DND-41 (cell line): Measurements from ENCODE around the gene SLC2A10.
A peak's percentile ranks its signal among the peaks of the same experiment; 100 is the strongest.

Experiments
- ATAC-seq: fragments of 200-7000 bp; cut with Tn5 transposase; 3 replicates; pipeline ENCODE4 v1.9.1; 2021; ENCODE audit warnings: low read depth; ENCODE audit not compliant: insufficient read depth
- DNase-seq: peaks from one replicate; pipeline ENCODE4 v3.0.0-alpha.2; 2020
- H2AFZ ChIP-seq: 2 replicates; pipeline ENCODE4 v1.6.0; 2012; ENCODE audit warnings: low read depth, low read length
- H3K27ac ChIP-seq: 2 replicates; pipeline ENCODE4 v1.5.1; 2012; ENCODE audit warnings: low read length, inconsistent platforms
- H3K27me3 ChIP-seq: fragments of 200-600 bp; sonication (generic); 2 replicates; pipeline ENCODE4 v1.6.0; 2012; ENCODE audit warnings: low read length, mild to moderate bottlenecking, inconsistent platforms; ENCODE audit not compliant: insufficient read depth, poor library complexity
- H3K36me3 ChIP-seq: 2 replicates; pipeline ENCODE4 v1.5.1; 2012; ENCODE audit warnings: low read length, inconsistent platforms; ENCODE audit not compliant: insufficient read depth
- H3K4me1 ChIP-seq: 2 replicates; pipeline ENCODE4 v1.5.1; 2012; ENCODE audit warnings: mild to moderate bottlenecking, low read length; ENCODE audit not compliant: insufficient read depth
- H3K4me2 ChIP-seq: 2 replicates; pipeline ENCODE4 v1.6.0; 2012; ENCODE audit warnings: mild to moderate bottlenecking, moderate library complexity, low read length, inconsistent platforms; ENCODE audit not compliant: insufficient read depth
- H3K4me3 ChIP-seq, 2 experiments: fragments of 200-600 bp in 1 of 2; shearing (Covaris generic) in 1 of 2; 2 replicates each; pipeline ENCODE4 v1.5.1; 2012 to 2016; ENCODE audit warnings: inconsistent platforms in 2 of 2, low read length in 2 of 2, mild to moderate bottlenecking in 2 of 2, low read depth in 1 of 2, moderate library complexity in 1 of 2
- H3K79me2 ChIP-seq: 2 replicates; pipeline ENCODE4 v1.6.0; 2012; ENCODE audit warnings: low read length, inconsistent platforms; ENCODE audit not compliant: insufficient read depth
- H3K9ac ChIP-seq: 2 replicates; pipeline ENCODE4 v1.6.0; 2012; ENCODE audit warnings: low read depth, mild to moderate bottlenecking, inconsistent platforms, low read length, moderate library complexity
- H3K9me3 ChIP-seq: 2 replicates; pipeline ENCODE4 v1.5.1; 2012; ENCODE audit warnings: low read length, moderate library complexity, mild to moderate bottlenecking, inconsistent platforms; ENCODE audit not compliant: insufficient read depth, severe bottlenecking
- H4K20me1 ChIP-seq: 2 replicates; pipeline ENCODE4 v1.6.0; 2012; ENCODE audit warnings: low read length; ENCODE audit not compliant: insufficient read depth
- CTCF ChIP-seq: IDR thresholded peaks from 2 replicates; pipeline ENCODE4 v1.5.1; 2012; ENCODE audit warnings: borderline replicate concordance, low read length, moderate library complexity, mild to moderate bottlenecking; ENCODE audit not compliant: poor library complexity, severe bottlenecking; ENCODE audit errors: extremely low read depth
- EZH2 ChIP-seq: IDR thresholded peaks from 3 replicates; pipeline ENCODE4 v1.6.1; 2012; ENCODE audit warnings: borderline replicate concordance, low read depth, mild to moderate bottlenecking, moderate library complexity, low read length, inconsistent platforms; ENCODE audit not compliant: severe bottlenecking

The SLC2A10 gene

GRCh38 chr20:46681032-46681854 is 28.2 kb upstream of the SLC2A10 start:
- ATAC-seq = peak; percentile 72
- peak; percentile 67 for DNase-seq

DNA sequence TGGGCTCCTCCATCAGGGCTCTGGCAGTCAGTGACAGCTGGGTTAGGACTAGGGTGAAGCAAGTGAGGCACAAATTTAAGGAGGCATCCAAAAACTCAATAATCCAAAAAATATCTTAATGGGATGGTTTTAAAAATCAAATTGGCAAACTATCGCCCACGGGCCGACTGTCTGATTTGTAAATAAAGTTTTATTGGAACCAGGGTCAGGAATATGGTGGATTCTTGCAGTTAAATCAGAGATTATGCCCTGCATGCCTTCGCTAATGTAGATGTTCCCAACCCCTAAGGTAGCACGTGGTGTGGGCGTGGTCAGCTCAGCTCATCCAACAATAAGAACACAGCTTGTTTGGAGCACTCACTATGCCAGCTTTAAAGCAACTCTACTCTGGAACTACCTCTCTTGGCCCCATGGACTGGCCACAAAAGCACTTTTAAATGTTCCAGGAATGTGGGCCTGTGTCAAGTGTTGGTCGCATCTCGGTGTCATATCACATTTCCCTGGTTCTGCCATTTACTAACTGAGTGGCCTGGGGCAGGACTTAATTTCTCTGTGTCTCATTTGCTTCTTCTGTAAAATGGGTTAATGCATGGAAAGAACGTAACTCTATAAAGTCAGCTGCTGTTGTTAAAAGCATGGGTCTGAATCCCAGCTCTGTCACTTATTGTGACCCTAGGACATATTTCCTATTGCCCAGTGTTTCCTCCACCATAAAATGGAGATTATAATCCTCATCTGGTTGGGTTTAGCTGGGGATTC is 27.2 kb upstream of the SLC2A10 start:
- Histone ChIP-seq H3K79me2 (peaks cover 35% of the 10 kb centered on the region), H3K9ac (no peak overlapping the region), H3K9me3 (no peaks in the 10 kb centered on the region), H3K4me2 (no peak overlapping the region), H4K20me1 (peaks cover 60% of the 10 kb centered on the region), H3K27me3 (no peaks in the 10 kb centered on the region), H2AFZ (no peak overlapping the region), H3K27ac (no peak overlapping the region), H3K4me1 (peaks cover 9% of the 10 kb centered on the region), H3K4me3 (no peak overlapping the region), H3K36me3 (peaks cover 44% of the 10 kb centered on the region)
- DNase-seq (no peak), ATAC-seq (no peak)
- TF ChIP-seq CTCF (no peak), EZH2 (no peak)

More at GRCh38 chr20:46681032-46681854, 28.2 kb upstream of the SLC2A10 start:
- Histone ChIP-seq H3K9me3 (no peaks in the 10 kb centered on the region), H3K27me3 (no peaks in the 10 kb centered on the region), H3K36me3 (peaks cover 34% of the 10 kb centered on the region), H2AFZ (no peak overlapping the region), H3K79me2 (peaks cover 25% of the 10 kb centered on the region), H3K4me1 (no peaks in the 10 kb centered on the region), H3K27ac (no peak overlapping the region), H3K4me3 (no peak overlapping the region), H3K4me2 (no peak overlapping the region), H3K9ac (no peak overlapping the region), H4K20me1 (peaks cover 50% of the 10 kb centered on the region)
- TF ChIP-seq CTCF = peak; percentile 85
- no peak for TF ChIP-seq EZH2

DNA sequence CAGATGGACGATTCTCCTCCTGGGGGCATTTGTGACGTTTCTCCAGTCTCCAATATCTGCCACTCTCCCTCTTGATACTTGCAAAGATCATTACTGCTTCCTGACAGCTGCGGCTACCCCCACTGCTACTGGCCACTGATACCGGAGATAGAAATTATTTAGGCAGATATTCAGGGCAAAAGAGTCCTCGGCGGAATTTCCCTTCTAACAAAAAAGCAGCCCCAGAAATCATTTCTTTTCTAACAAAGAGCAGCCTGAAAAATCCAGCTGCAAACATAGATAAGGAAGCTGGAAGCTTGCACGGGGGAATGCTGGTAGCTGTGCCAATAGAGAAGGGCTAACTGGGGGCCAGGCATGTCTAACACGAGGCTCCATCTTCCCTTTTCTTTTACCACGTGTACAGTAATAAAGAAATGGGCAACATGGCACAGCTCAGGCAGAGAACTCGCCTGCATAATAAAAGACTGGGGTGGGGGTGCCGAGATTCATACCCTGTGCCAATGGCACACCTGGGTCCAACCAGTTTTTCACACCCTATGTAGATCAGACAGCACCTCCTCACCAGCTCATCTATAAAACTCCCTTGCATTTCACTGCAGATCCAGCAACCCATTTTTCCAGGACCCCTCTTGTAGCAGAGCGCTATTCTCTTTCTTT is 26.3 kb upstream of the SLC2A10 start:
- Histone ChIP-seq H3K27ac (no peak overlapping the region), H3K4me2 (no peak overlapping the region), H4K20me1 (peaks cover 69% of the 10 kb centered on the region), H3K4me1 (peaks cover 18% of the 10 kb centered on the region), H3K36me3 (peaks cover 46% of the 10 kb centered on the region), H3K9ac (no peak overlapping the region), H3K27me3 (no peaks in the 10 kb centered on the region), H3K9me3 (no peaks in the 10 kb centered on the region), H2AFZ (no peak overlapping the region), H3K79me2 (peaks cover 44% of the 10 kb centered on the region), H3K4me3 (no peak overlapping the region)
- TF ChIP-seq EZH2 (no peak), CTCF (no peak)
- DNase-seq (no peak), ATAC-seq (no peak)
